CD4-positive, alpha-beta T cell treated with Interleukin-2 at 100 ng/mL for 4 hours (primary cell): Measurements from ENCODE around the gene TBC1D14.

Experiments used
- DNase-seq: peaks from one replicate; pipeline ENCODE4 v3.0.0-alpha.2; 2020; ENCODE audit warnings: low spot score

The TBC1D14 gene

DNA sequence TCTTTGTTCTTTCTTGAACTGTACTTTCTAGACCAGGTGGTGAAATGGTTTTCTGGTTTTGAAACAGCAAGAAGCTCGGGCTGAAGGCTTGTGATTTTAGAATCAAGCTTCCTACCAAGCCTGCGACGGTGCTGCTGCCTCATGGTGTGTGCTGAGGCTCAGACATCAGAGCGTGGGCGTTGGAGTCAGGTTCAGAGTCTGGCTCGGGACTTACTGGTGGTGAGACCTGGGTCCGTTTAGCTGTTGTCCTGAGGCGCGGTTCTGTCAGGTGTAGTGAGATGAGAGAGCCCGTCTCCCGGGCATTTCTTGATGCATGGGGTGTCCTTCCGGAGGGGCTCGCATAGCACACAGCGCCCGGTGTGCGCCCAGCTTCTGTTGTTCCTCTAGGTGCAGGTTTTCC, 113.9 kb downstream of the TBC1D14 start:
- no peak for DNase-seq

DNA sequence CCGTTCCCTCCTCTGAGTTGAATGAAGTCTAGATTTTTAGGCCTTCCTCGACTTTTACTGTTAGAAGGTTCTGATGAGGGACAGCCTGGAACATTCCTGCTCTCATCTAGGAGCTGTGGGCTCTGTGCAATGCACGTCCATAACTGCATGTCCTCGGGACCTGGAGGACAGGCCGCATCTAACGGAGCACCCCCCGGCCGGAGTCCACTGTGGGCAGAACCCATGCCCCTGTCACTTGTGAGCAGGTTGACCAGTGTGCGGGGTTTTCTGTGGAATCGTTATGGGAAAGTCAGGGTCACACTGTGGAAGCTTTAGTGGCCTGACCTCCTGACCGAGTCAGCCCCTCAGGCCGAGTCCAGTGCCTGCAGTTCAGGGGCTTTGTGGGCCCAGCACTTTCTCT, 114.3 kb downstream of the TBC1D14 start:
- no peak for DNase-seq

DNA sequence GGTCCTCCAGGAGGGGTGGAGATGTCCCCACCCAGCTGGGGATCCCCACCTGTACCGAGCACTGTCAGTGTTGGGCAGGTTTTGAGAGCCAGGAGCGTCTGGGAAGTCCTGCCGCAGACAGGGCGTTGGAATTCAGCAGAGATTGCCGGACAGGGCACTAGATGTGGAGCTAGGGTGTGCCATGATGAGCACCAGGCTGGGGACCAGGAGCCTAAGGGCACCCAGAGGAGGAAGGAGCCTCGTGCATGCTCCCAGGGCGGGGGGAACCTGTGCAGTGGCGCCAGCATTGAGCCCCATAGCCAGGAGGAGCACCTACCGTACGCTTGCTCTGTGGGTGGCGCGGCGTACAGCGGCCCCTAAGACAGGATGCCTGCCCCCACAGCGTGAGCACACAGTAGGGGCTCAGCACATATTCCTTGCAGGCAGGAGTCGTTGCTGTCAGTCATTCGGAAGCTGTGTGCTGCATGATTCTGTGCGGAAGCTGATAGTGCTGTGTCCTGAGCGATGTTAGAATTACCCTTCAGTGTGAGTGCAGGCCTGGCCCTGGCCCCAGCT, 114.8 kb downstream of the TBC1D14 start:
- no peak for DNase-seq

DNA sequence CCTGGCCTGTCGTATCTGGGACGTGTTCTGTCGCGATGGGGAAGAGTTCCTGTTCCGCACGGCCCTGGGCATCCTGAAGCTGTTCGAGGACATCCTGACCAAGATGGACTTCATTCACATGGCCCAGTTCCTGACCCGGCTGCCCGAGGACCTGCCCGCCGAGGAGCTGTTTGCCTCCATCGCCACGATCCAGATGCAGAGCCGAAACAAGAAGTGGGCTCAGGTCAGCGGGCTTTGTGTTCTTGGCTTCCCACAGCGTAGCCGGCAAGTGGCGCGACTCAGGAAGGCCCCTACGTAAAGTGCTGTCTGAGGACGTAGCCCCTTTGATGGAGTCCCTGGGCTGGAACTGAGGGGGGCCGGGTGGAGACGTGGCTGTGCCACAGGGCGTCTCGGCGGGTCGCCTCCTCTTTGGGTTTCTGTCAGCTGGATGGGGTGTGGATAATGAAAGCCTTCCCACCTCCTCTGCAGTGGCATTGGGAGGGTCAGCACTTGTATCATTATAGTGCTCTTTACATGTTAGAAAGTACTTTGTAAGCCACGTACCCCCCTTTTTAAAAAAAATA, 115.5 kb downstream of the TBC1D14 start:
- DNase-seq: no peak

DNA sequence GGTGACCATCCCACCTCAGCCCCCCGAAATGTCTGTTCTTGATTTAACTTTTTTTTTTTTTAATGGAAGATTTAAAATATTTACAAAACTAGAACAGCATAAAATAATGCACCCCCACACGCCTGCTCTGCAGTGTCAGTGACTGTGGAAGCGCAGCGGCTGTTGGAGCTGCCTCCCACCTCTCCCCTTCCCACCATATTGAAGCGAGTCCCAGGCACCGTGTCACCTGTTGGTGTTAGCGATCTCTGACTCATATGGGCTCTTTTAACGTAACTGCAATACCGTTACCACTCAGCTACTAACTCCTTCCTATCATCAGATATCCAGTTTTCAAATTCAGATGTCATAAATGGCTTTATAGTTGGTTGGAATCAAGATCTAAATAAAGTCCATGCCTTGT, 116.5 kb downstream of the TBC1D14 start:
- no peak for DNase-seq

DNA sequence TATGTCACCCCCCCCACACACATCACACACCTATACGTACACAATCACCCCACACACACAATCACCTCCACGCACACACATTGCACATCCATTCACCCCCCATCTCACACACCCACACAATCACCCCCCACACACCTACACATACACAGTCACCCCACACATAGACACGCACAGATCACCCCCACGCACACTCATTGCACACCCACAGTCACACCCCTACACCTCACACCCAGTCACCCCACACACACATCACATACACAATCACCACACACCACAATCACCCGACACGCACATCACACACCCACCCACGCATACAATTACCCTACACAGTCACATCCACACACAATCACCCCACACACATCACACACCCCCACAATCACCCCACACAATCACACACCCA, 117.7 kb downstream of the TBC1D14 start:
- no peak for DNase-seq

DNA sequence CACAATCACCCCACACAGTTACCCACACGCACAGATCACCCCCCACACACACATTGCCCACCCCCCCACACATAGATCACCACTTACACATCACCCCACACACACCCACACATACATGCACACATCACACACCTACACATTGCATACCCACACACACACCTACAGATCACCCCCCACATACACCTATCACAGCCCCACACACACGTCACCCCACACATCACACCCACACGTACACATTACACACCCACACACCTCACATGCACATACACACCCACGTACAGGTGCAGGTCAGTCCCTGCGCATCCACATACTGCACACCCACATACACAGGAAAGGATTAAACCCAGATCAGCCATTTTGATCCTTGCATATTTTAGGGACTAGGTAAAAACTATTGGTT, 118.3 kb downstream of the TBC1D14 start:
- DNase-seq: no peak

DNA sequence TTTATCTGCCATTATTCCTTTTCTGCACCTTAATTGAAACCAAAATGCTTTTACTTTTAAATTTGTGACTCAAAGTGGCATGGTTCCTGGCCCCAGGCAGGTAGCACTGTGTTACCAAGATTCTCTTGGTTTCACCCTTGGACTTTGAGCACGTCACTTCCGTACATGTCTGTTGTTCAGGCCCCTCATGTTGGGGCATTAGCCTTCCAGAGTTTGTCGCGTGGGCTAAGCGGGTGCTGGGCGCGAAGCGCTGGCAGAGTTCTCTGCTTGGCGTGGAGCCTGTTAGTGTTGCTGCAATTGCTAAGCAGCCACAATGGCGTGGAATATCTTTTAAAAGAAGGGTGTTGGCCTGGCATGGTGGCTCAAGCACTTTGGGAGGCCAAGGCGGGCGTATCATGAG, 119.6 kb downstream of the TBC1D14 start:
- no peak for DNase-seq

DNA sequence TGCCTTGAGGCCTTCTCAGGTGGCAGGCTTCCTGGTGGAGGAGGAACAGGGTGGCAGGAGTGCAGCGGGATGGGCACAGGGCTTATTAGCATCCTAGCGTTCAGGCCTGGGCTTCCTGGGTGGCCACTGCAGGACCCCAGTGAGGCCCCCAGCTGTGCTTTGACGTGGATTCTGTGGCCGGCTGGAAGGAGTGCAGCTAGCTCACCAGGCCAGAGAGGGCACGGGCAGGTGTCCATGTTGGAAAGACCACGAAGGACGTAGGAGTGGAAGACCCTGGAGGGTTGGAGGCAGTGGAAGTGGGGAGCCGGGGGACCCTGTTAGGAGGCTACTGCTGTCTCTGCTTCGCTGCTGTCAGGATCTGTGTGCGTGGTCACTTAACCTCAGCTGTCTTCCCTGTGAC, 120.3 kb downstream of the TBC1D14 start:
- DNase-seq: no peak

DNA sequence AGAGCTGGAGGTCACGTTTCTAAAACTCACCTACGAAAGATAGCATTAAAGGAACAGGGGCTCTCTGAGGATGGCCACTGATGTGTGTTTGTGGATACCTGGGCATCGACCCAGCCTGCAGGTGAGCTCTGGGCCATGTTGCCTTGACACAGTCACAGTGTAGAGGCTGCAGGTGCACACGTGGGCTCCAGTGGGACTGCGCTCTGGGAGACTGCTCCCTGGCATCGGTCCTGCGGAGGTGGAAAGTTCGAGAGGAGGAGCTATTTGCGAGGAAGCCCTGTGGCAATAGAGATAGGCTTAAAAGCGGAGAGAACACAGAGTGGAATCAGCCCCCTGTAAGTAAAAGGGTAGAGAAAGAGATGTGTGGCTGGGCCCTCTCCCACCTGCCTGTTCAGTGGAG, 121.2 kb downstream of the TBC1D14 start:
- no peak for DNase-seq

DNA sequence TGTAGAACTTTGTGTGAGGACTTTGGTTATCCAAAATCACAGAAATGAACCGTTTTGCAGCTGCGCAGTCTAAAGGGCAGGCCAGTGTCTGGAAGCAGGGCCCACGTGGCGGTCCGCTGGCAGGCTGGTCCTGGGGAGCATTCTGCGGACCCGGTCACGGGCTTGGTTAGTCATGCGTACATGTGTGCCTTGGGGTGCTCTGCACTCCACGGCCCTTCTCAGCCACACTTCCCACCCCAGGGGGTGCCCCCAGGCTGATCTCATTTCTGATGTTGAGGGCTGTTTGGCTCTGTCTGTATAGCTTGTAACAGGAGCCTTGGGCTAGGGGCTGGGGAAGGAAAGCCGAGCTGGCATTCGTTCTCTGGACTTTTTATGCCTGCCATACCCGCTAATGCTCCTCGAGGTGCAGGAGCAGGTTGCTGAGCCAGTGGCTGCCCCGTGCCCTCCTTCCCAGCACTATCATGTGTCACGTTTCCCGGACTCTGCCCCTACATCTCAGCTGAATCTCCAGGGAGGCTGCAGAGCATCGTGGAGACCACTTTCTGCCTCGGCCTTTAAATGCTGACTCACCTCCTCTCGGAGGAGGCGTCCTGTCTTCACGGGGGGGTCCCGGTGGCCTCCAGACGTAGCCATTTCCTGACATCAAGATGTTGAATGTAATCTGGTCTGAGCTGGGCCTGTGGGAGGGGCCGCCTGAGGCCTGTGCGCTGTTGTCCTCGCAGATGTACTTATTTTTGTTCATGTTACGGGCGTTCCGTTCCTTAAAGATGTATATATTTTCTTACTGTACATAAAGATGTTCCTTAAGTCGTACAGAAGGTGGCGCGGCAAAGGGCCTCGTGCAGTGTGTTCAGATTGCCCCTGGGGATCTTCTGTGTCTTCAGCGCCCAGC, 122.2 kb downstream of the TBC1D14 start:
- DNase-seq: no peak

DNA sequence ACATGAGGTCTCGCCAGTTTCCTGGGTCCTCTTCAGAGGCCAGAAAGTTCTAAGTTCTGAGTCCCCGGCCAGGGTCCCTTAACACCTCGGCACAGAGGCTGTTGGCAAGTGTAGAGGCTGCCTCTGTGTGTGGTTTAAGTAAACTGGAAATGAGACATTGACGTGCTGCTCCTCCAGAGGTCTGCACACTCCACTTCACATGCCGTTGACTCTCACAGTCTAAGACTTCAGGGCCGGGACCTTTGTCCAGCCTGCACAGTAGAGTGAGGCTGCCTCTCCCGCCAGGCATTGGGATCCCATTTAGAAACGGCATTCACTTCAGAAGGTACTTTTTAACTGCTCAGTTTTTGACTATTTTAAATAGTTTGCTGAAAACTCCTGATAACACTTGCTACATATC, 123.0 kb downstream of the TBC1D14 start:
- no peak for DNase-seq

DNA sequence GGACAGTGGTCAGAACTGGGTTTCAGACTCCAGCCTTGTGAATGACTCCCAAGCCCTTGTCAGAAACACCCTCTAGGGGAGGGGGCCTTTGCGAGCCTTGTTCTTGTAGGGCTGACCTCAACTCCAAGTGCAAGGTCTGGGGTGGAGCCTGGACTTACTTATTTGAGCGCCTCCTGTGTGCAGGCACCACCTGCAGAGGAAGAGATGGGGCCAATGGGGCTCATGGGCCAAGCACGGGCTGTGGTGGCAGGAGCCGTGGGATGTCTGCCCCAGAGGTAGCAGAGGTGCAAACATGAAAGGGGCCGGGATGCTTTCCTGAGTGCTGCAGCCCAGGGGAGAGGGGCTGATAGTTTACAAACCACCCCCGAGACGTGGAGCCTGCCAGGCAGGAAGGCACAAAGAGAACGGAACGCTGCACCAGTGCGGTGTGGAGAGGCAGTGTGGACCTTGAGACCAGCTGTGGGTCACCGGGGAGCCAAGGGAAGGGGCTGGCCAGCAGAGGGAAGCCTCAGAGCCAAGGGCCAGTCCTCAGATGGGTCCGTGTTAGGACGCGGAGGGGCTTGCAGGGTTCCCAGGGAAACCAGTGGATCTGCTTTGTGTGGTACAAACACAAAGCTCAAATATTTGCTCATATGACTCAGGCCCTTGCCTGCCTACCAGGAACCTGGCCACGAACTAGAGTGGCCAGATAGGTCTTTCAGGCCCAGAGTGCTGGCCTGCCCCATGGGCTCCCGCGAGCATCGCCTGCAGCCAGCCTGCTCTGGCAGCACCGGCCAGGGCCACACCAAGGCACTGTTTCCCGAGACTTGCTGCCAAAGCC, 124.8 kb downstream of the TBC1D14 start:
- DNase-seq: no peak

DNA sequence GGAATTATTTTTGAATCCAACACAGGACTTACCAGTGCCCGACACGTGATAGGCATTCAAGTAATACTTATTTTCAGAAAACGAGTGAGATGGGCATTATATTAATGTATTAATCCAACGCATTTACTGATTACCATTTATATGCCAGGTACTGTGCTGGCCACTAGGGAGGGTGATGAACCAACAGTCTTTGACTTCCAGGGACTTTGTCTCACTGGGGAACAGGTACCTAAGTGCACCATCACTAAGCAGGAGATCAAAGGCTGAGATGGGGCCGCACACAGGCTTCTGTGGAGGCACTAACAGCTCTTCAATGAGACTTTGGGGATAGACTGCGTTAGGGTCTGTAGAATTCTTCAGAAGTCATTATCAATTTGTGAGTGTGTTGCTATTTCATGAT, 127.8 kb downstream of the TBC1D14 start:
- DNase-seq: peak; percentile 11

DNA sequence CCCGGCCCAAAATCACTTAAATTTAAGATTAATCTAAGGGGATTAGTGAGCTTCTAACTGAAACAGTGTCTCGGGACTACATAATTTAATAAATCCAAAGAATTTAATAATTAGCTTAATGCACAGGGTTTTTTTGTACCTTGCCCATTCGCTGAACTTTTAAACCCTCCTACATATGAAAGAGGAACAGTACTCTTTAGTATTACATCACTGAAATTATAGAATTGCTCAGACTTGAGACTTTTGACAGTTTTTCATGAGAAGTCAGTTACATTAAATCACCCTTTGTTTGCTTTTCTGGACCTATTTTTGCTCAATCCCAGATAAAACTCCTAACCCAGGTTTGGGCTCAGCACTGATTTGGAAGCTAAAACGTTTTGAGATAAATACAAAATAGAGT, 131.1 kb downstream of the TBC1D14 start:
- no peak for DNase-seq

DNA sequence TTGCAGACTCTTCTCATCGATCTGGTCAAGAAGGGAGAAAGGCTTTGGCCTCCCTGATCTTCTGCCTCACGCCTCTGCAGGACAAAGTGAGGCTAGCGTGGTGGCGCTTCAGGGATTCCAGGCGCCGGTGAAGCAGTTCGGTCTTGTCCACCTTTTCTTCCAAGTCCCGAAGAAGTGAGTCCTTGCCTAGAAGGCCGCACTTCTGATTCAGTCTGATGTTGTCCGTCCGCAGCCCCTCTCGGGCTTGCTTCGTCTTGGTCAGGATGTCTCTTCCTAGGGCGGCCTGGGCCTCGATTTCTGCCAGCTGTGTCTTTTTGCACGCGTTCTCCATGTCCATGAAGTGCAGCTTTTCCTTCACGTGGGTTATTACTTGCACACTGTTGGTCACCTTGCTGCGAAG, 131.6 kb downstream of the TBC1D14 start:
- no peak for DNase-seq

DNA sequence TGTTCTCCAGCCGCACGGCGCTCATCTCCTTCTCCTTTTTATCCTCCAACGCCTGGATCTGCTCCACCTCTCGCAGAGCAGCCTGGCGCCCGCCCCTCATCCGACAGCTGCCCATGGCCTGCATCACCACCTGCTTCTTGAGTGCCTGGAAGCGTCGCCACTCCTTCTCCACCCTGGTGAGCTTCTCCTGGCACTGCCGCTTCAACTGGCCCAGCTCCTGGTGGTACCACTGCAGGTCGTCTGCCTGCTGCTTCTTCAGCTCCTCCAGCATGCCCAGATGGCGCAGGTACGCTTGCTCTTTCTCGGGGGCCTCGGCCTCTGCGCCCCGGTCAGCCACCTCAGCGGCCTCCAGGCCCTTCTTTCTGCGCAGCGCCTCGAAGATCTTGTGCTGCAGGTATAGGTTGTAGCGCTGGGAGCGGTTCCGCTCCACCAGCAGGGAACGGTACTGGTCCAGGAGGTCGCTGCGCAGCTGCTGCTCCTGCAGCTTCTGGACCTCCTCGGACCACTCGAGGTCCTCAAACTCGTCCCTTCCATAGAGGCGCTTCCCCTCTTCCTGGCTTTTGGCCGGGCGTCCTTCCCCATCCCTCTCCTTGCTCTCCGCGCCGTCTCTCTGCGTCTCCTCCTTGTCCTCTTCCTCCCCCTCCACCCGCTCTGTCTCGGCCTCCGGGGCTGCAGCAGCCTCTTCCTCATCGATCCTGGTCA, 132.3 kb downstream of the TBC1D14 start:
- DNase-seq: no peak

DNA sequence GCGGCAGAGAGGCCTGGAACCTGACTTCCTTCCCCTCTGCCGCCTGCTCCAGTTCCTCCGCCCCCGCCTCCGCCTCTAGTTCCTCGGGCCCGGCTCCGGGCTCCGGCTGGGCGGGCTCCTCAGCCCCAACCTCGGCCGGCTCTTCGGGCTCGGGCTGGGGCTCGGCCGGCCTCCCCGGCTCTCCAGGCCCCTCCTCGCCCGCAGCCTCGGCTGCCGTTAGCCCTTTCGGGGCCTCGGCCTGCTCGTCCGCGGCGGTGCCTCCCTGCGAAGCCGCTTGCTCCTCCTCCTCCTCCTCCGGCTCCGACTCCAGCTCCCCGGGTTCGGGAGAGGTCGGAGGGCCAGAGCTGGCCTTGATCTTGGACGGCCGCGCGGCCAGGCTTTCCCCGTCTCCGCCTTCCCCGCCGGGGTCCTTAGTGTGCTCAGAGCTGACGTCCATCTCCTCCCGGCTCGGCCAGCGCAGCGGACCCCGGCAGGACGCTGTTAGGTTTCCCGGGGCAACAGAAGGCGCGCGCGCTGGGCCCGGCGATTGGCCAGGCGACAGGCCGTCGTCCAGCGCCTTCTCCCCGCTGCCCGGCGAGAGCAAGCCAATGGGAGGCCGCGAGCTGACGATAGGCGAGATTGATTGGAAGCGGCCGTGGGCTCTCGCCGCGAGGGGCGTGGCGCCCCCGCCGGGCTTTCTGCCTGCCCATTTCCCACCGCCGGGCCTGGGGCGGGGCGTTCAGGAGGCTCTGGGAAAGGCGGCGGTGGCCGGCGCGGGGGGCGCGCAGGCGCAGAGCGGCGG, 133.1 kb downstream of the TBC1D14 start:
- DNase-seq: peak; percentile 95

DNA sequence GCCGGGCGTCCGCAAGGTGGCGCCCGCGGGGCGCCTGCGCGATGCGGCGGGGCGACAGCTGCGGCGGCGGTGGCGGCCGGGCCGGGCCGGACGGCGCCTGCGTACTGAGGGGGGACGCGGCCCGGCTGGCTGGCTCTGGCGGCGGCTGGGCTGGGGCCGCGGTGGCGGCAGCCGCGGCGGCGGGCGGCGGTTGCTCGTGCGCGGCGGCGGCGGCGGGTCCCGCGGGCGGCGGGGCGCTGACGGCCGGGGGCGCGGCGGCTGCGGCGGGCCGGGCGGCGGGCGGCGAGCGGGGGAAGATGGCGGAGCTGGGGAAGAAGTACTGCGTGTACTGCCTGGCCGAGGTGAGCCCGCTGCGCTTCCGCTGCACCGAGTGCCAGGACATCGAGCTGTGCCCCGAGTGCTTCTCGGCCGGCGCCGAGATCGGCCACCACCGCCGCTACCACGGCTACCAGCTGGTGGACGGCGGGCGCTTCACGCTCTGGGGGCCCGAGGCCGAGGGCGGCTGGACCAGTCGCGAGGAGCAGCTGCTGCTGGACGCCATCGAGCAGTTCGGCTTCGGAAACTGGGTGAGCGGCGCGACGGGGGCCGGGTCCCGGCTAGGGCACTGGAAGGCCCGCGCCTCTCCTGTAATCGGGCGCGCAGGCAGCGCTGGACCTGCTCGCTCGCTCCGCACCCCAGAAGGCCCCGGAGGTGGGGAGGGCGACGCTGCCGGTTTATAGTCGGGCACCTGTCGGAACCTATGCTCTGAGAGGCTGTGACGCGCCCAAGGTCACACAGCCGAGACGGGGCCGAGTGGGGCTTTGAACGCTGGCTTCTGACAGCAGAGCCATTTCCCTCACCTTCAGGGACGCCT, 133.9 kb downstream of the TBC1D14 start, which contains the start of gene TADA2B:
TSS of gene TADA2B (plus strand) at position 89 of the 853 bp plus-strand sequence. CDS start at position 297, 208 bp downstream.
- peak; percentile 53 for DNase-seq
